ENCODE data around the gene SETD1B.

SETD1B gene

DNA sequence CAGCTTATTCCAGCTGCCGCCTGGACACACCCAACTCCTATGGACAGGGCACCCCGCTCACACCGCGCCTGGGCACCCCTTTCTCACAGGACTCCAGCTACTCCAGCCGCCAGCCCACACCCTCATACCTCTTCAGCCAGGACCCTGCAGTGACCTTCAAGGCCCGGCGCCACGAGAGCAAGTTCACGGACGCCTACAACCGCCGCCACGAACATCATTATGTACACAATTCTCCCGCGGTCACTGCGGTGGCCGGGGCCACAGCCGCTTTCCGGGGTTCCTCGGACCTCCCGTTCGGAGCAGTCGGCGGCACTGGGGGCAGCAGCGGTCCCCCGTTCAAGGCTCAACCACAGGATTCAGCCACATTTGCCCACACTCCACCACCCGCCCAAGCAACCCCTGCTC, 5.9 kb downstream of the SETD1B start:
- no peak for DNase-seq

DNA sequence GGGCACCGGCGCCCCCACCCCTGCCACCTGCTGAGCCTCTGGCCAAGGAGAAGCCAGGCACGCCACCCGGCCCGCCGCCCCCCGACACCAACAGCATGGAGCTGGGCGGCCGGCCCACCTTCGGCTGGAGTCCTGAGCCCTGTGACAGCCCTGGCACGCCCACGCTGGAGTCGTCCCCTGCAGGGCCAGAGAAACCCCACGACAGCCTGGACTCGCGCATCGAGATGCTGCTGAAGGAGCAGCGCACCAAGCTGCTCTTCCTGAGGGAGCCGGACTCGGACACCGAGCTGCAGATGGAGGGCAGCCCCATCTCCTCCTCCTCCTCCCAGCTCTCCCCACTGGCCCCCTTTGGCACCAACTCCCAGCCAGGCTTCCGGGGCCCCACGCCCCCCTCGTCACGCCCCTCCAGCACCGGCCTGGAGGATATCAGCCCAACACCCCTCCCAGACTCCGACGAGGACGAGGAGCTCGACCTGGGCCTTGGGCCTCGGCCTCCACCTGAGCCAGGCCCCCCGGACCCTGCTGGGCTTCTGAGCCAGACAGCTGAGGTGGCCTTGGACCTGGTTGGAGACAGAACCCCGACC, 6.5 kb downstream of the SETD1B start:
- no peak for DNase-seq

DNA sequence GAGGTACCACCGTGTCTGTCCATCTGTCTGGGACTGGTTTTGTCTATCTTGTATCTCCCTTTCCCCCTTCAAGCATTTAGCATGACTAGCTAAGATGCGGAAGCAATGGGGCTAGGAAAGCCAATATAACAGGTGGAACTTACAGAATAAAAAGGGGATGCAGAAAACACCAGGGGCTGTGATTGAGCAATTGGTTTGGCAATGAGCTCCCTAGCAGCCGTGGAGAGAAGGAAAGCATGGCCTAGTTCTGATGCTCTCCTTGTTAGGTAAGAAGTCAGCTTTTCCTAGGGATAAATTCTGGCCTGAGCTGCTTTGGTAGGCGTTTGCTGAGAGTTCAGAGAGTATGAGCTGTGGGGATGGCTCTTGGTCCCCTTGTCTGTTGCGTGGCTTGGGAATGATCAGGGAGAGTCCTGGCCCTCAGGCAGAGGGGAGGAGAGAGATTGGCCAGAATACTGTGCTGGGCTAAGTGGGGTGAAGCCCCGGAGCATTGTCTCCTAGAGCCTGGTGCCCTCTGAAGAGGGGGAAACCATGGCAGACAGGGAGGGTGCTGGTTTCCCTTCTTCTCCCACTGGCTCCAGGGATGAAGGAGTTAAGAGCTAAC, 7.1 kb downstream of the SETD1B start:
- no peak for DNase-seq

DNA sequence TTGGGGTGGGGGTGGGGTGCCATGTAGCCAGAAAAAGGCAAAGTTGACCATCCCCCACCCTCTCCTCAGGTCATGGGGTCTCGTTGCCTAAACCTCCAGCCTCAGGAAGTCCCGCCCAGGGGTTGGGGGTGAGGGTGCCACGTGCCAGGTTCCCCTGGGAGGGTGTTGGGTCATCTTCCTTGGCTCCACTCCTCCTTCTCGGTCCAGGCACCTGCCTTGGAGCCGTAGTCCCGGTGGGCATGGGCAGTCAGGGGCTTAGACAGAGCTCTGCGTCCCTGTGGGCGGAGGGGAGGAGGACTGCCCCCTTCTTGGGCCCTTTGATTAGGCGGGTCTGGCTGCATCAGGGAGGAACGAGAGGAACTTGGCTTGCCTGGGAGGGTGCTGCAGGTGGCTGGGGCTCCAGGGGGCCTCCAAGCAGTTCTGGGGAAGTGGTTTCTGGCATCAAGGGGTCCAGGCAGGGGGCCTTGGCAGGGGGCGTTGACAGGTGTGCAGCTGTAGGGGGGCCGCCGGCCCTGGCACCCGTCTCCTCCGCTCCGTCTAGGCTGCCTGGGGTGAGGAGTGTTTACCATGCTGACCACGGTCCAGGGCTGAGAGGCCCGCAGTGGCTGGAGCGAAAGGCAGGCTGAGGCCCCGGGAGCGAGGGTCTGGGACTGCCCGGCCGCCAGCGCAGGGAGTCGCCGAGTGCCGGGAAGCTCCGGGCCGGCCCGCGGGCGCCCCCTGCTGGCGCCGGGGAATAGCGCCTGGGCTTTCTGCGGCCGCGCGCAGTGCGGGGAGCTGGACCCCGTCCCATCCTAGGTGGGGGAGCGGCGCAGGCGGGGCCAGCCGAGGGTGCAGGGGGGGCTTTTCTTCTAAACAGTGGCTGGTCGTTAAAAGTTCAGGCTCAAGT, 7.9 kb downstream of the SETD1B start:
- peak; percentile 76 for DNase-seq

DNA sequence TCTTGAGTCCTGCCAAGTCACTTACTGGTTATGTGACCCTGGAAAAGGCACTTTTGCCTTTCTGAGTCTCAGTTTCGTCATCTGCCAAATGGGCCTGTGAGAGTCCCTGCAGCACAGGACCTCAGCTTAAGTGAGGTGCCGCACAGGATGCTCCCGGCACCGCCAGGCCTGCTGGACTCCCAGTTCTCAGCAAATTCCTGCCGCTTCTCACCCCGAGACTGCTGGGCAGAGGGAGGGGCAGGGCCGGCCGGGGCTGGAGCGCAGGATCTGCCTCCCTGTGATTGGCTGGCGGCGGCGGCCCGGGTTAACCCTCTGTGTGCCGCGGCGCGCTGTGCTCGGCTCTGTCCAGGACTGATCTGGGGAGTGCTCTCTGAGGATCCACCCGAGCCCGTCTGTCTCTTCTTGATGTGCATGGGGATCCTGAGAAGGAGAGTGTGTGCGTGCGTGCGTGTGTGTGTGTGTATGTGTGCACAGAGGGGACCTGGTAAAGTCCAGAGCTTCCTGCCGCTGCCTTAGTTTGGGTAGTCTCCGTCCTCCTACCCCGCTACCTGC, 8.6 kb downstream of the SETD1B start:
- peak; percentile 74 for DNase-seq

DNA sequence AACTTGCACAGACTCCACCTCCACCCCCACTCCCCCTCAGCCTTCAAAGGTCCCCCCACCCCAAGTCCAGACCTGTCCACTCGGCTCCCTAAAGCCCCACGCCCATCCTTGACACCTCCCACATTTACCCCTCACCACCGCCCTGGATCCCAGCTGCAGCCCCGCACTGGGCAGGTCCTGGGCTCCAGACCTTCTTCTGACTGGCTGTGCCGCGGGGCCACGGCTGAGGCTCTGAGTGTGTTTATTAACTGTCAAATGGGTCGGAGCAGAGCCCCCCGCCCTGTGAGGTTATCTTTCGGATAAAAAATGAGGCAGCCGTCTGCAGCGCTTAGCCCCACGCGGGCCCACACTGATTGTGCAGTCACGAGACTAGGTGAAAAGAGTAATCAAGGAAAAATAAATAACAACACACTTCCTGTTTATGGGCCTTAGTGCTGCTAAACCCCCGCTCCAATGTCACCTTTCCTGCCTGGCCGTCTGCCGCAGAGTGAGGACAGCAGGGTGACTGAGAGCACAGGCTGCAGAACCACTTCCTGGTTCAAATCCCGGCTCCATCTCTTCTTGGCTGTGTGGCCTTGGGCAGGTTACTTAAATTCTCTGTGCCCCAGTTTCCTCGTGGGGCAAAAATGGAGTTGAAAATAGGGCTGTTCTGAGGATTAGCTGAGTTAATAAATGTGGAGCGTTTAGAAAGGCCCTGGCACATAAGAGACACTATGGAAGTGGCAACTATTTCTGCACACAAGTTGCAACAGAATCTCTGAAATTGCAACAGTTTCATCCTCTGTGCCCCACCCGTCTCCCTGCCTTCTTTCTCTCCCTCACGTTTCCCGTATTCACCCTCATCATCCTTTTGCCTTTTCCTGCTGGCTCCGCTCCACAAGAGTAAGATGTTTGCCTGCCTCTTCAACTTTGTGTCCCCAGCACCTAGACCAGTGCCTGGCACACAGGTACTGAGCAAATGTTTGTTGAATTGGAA, 9.4 kb downstream of the SETD1B start:
- no peak for DNase-seq

DNA sequence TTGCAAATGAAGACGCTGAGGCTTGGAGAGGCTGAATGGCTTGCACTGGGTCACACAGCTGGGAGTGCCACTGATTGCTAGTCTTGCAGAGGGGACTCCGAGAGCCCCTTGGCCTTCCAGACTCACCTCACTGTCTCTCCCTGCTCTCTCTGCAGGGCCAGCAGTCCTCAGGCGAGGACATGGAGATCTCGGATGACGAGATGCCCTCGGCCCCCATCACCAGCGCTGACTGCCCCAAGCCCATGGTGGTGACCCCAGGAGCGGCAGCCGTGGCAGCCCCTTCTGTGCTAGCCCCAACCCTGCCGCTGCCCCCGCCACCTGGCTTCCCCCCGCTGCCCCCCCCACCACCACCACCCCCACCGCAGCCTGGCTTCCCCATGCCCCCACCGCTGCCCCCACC, 10.1 kb downstream of the SETD1B start:
- no peak for DNase-seq

DNA sequence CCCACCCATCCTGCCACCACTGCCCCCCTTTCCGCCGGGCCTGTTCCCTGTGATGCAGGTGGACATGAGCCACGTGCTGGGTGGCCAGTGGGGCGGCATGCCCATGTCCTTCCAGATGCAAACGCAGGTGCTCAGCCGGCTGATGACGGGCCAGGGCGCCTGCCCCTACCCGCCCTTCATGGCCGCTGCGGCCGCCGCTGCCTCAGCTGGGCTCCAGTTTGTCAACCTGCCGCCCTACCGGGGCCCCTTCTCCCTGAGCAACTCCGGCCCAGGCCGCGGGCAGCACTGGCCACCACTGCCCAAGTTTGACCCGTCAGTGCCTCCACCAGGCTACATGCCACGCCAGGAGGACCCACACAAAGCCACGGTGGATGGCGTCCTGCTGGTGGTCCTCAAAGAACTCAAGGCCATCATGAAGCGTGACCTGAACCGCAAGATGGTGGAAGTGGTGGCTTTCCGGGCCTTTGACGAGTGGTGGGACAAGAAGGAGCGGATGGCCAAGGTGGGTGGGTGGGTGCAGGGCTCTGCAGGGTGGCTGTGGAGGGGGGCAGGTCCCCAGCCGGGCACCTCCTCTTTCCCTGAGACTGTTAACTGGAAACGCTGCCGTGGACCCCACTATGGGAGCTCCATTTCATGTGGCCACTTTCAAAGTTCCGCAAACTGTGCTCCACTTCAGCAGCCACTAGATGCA, 10.8 kb downstream of the SETD1B start:
- no peak for DNase-seq

DNA sequence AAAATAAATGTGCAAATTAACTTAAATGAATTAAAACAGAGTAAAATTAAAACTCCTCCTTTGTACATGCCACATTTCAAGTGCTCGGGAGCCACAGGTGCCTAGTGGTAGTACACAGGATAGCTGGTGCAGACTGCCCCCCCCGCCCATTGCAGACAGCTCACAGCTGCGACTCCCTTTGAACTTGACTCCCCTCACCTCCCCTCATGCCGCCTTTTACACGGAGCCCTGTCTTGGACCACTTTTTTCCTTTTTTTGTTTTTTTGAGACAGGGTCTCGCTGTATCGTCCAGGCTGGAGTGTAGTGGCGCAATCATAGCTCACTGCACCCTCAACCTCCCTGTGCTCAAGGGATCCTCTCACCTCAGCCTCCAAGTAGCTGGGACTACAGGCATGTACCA, 11.5 kb downstream of the SETD1B start:
- no peak for DNase-seq

DNA sequence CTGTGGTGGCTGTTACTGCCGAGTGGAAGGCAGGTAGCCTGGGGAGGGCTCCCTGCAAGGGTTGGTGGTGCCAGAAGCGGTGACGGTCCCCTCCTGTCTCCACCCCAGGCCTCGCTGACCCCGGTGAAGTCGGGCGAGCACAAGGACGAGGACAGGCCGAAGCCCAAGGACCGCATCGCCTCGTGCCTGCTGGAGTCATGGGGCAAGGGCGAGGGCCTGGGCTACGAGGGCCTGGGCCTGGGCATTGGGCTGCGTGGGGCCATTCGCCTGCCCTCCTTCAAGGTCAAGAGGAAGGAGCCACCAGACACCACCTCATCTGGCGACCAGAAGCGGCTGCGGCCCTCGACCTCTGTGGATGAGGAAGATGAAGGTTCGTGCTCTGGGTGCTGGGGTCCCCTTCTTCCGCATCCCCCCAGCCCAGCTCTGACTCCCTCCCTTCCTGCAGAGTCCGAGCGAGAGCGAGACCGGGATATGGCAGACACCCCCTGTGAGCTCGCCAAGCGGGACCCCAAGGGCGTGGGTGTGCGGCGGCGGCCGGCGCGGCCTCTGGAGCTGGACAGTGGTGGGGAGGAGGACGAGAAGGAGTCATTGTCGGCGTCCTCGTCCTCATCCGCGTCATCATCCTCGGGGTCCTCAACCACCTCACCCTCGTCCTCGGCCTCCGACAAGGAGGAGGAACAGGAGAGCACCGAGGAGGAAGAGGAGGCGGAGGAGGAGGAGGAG, 13.3 kb downstream of the SETD1B start:
- DNase-seq, result no peak

DNA sequence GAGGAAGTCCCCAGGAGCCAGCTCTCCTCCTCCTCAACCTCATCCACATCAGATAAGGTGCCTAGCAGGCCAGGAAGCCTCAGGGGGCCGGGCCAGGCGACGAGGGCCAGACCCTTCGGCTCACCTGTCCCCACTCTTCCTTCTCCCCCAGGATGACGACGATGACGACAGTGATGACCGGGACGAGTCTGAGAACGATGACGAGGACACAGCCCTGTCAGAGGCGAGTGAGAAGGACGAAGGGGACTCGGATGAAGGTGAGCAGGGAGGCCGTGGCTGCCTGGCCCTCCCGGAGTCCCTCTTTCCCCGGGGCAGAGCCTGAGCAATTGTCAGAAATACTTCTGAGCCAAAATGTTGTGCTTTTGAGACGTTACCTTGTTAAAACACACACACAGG, 13.8 kb downstream of the SETD1B start:
- no peak for DNase-seq

DNA sequence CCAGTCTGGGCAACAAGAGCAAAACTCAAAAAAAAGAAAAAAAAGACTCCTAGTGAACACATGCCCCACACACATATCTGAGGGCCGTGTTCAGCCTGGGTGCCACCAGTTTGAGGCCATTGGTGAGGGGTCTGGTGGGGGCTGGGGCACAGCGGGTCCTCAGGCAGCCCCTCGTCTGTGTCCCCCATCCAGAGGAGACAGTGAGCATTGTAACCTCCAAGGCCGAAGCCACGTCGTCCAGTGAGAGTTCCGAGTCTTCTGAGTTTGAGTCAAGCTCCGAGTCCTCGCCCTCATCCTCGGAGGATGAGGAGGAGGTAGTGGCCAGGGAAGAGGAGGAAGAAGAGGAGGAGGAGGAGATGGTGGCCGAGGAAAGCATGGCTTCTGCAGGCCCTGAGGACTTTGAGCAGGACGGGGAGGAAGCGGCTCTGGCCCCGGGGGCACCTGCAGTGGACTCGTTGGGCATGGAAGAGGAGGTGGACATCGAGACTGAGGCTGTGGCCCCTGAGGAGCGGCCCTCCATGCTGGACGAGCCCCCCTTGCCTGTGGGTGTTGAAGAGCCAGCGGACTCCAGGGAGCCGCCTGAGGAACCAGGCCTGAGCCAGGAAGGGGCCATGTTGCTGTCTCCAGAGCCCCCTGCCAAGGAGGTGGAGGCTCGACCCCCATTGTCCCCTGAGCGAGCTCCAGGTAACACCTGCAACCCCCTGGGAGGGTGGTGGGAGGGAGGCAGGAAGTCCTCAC, 15.6 kb downstream of the SETD1B start:
- no peak for DNase-seq

DNA sequence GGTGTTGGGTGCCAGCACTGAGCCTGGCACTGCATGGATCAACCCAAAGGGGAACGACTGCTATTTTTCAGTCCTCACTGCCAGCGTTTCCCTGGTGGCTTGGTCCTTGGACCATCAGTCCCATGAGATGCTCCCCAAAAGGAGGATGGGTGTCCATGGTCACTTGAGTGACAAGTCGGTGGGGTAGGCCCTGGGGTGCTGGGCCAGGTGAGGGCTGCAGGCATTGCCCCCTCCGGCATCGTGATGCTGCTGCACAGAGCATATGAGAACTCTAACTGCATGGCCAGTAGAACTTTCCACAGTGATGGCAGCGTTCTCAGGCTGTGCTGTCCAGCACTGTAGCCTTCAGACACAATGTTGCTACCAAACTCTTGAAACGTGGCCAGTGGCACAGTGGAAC, 16.2 kb downstream of the SETD1B start:
- no peak for DNase-seq

DNA sequence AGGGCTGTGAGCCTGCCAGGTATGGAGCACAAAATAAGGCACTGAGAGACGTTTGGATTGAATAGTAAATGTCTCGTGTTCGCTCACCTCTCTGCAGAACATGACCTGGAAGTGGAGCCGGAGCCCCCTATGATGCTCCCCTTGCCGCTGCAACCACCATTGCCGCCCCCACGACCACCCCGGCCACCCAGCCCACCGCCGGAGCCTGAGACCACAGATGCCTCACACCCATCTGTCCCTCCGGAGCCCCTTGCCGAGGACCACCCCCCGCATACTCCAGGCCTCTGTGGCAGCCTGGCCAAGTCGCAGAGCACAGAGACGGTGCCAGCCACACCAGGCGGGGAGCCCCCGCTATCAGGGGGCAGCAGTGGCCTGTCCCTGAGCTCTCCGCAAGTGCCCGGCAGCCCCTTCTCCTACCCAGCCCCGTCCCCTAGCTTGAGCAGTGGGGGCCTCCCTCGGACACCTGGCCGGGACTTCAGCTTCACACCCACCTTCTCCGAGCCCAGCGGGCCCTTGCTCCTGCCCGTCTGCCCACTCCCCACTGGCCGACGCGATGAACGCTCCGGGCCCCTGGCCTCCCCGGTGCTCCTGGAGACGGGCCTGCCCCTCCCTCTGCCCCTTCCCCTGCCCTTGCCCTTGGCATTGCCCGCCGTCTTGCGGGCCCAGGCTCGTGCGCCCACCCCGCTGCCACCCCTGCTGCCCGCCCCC, 18.7 kb downstream of the SETD1B start:
- no peak for DNase-seq

DNA sequence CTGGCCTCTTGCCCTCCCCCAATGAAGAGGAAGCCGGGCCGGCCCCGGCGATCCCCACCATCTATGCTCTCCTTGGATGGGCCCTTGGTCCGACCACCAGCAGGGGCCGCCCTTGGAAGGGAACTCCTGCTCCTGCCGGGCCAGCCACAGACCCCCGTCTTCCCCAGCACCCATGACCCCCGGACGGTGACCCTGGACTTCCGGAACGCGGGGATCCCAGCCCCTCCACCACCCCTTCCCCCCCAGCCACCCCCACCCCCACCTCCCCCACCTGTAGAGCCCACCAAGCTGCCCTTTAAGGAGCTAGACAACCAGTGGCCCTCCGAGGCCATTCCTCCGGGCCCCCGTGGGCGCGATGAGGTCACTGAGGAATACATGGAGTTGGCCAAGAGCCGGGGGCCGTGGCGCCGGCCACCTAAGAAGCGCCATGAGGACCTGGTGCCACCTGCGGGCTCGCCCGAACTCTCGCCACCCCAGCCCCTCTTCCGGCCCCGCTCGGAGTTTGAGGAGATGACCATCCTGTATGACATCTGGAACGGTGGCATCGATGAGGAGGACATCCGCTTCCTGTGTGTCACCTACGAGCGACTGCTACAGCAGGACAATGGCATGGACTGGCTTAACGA, 19.4 kb downstream of the SETD1B start:
- DNase-seq, result no peak

DNA sequence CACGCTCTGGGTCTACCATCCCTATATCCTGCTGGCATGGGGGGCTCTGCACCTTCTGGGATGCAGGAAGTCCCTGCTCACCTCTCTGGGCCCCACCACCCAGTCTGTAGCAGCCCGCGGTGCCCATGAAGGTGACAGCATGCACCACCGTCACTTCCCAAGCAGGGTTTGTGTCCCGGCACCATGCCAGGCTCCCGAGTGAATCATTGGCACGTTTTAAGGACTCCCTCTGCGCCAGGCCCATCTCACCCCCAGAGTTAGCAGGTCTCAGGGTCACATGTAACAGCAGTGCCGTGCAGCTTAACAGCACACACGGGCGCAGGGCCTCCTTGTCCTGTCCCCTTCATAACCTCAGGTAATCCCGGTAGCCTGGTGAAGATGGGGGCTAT, 19.9 kb downstream of the SETD1B start:
- DNase-seq, result no peak

DNA sequence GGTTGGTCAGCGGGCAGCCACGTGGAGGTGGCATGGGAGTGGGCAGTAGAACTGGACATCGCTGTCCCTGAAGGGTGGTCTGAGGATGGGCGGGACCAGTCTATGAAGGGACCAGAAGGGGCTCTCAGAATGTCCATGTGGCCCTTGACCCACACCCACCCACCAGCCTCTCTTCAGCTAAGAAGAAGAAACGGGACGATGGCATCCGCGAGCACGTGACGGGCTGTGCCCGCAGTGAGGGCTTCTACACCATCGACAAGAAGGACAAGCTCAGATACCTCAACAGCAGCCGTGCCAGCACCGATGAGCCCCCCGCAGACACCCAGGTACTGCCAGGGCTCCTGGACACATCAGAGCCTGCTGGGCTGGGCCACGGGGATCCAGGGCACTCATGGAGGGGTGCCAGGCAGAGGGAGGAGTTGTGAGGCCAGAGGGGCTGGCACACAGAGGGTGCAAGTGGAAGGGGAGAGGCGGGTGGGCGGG, 21.3 kb downstream of the SETD1B start:
- no peak for DNase-seq

DNA sequence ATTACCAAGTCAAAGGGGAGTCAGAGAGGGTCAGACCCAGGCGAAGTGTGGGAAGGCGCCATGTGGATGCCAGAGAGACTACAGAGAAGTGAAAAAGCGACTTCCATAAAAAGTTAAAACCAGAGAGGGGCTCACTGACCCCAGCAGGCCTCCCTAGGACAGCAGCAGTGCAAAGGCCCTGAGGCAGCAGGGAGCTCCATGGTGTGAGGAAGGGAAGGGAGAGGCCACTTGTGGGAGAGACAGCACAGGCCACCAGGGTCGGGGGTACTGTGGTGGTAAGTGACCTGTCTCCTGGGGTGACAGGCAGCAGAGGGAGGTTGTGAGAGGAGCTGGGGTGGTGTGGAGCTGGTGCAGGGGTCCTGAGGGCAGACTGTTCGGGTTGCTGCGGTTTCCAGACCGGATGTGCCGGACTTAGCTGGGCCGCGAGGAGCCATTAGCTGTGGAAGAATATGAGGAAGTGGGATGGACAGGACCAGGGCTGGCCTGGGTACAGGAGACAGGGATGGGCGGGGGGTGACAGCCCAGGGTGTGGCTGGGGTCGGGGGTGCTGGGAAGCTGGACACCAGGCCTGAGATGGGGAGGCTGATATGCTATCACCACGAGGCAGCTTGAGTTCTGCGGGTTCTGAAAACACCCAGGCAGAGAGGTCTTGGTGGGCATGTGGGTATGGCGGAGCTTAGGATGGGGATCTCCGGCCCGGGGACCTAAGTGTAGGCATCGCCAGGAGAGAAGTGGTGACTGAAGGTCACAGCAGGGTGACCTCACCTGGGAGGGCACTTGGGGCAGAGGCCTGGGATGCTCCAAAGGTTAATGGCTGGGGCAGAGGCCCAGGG, 22.7 kb downstream of the SETD1B start:
- DNase-seq, result no peak
